Common myeloid progenitor, CD34-positive (primary cell): ENCODE measurements around the gene RAB3B.
A peak's percentile ranks its signal among the peaks of the same experiment; 100 is the strongest.

Experiments
- CTCF ChIA-PET: fragments of 350-600 bp; sonication (Branson Sonifier 250); formaldehyde crosslinking; loops from one replicate; lab custom pipeline; 2021; ENCODE audit warnings: antibody characterized with exemption; lab: Charles Lee
- POLR2A ChIA-PET: fragments of 350-600 bp; sonication (Branson Sonifier 250); formaldehyde crosslinking; loops from one replicate; lab custom pipeline; 2021; ENCODE audit warnings: antibody characterized with exemption; lab: Charles Lee
- DNase-seq, 3 donors: peaks; one replicate each; pipeline versions ENCODE4 v3.0.0 to v3.0.0-alpha.2; 2013
- H3K27ac ChIP-seq, 2 experiments: 1 replicate in 1 of 2; 2 replicates in 1 of 2; pipeline ENCODE4 v1.7.0; 2013; ENCODE audit warnings: inconsistent platforms in 2 of 2, low read length in 2 of 2, mild to moderate bottlenecking in 2 of 2, low read depth in 1 of 2, moderate library complexity in 1 of 2; ENCODE audit not compliant: severe bottlenecking in 2 of 2, insufficient read depth in 1 of 2, poor library complexity in 1 of 2
- H3K27me3 ChIP-seq, 5 experiments: replicated peaks in 2 of 5; 1 replicate in 3 of 5; 2 replicates in 2 of 5; pipeline versions ENCODE4 v1.6.1 to v1.7.0; 2013; ENCODE audit warnings: low read length in 4 of 5, mild to moderate bottlenecking in 2 of 5, moderate library complexity in 2 of 5, inconsistent platforms in 1 of 5; ENCODE audit not compliant: insufficient read depth in 5 of 5, control insufficient read depth in 4 of 5
- H3K36me3 ChIP-seq, 4 experiments: 1 replicate in 2 of 4; 2 replicates in 2 of 4; pipeline versions ENCODE4 v1.6.1 to v1.7.0; 2013; ENCODE audit warnings: low read length in 3 of 4, control low read depth in 1 of 4, mild to moderate bottlenecking in 1 of 4; ENCODE audit not compliant: control insufficient read depth in 4 of 4, insufficient read depth in 4 of 4
- H3K4me1 ChIP-seq, 4 experiments: 1 replicate in 3 of 4; 2 replicates in 1 of 4; pipeline versions ENCODE4 v1.6.1 to v1.7.1; 2013; ENCODE audit warnings: low read length in 3 of 4, mild to moderate bottlenecking in 3 of 4, control low read depth in 1 of 4, inconsistent platforms in 1 of 4, moderate library complexity in 1 of 4; ENCODE audit not compliant: control insufficient read depth in 4 of 4, insufficient read depth in 4 of 4; ENCODE audit errors: control extremely low read depth in 1 of 4
- H3K4me3 ChIP-seq, 7 experiments: 1 replicate in 4 of 7; 2 replicates in 3 of 7; pipeline versions ENCODE4 v1.5.1 to v1.7.0; 2013; ENCODE audit warnings: mild to moderate bottlenecking in 7 of 7, low read length in 6 of 7, moderate library complexity in 6 of 7, inconsistent platforms in 2 of 7, low read depth in 2 of 7, control low read depth in 1 of 7; ENCODE audit not compliant: insufficient read depth in 4 of 7, control insufficient read depth in 1 of 7; ENCODE audit errors: extremely low read depth in 1 of 7
- H3K9me3 ChIP-seq, 5 experiments: 1 replicate in 4 of 5; 2 replicates in 1 of 5; pipeline versions ENCODE4 v1.6.1 to v1.7.1; 2013; ENCODE audit warnings: low read length in 4 of 5, mild to moderate bottlenecking in 2 of 5, inconsistent platforms in 1 of 5, low read depth in 1 of 5, moderate library complexity in 1 of 5; ENCODE audit not compliant: control insufficient read depth in 4 of 5, insufficient read depth in 2 of 5; ENCODE audit errors: control extremely low read depth in 1 of 5
- WGBS: methylation state at CpG from one replicate; pipeline ENCODE4 v1.1.5; 2013; ENCODE audit not compliant: insufficient coverage; 5-methylcytosine and 5-hydroxymethylcytosine counted together

RAB3B gene

DNA sequence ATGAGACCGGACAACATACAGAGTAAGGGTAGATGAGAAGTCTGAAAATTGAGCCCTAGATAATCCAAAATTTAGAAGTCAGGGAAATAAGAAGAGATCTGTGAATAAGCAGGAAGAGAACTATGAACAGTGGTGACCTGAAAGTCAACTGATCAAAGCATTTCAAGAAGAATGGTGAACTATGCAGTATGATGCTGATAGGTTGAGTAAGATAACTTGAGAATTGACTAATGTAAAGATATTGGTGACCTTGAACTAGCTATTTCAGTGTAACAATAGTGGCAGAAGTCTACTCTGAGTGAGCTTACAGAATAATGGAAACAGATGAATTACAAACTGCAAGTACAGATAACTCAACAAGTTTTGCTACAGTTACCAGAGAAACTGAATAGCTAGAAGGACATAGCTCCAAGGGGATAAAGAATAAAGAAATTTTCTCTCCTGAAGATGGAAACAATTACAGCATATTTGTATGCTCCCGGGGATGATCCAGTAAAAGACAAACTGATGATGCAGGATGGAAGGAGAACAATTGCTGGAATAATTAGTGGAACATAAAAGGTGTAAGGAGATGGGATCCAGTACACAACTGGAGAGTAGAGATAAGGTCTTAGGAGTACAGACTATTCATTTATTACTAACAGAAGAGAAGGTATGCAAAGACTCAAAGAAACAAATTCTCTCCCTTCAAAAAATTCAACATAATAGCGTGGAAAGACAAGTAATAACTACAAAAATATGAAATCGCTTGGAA, 122.8 kb downstream of the RAB3B start:
- DNase-seq: no peak
- Histone ChIP-seq H3K9me3 (no peaks in the 10 kb centered on the region), H3K36me3 (peaks cover 3 to 8% (median 4%) of the 10 kb centered on the region in 4 experiments), H3K27me3 (no peaks in the 10 kb centered on the region), H3K4me3 (no peak overlapping the region), H3K27ac (no peak overlapping the region), H3K4me1 (peaks cover 0 to 14% (median 6%) of the 10 kb centered on the region in 4 experiments)
- 100% methylated on average over 4 of the region's 4 CpGs for WGBS
- CTCF ChIA-PET: no interaction called here
- POLR2A ChIA-PET: no interaction called here

DNA sequence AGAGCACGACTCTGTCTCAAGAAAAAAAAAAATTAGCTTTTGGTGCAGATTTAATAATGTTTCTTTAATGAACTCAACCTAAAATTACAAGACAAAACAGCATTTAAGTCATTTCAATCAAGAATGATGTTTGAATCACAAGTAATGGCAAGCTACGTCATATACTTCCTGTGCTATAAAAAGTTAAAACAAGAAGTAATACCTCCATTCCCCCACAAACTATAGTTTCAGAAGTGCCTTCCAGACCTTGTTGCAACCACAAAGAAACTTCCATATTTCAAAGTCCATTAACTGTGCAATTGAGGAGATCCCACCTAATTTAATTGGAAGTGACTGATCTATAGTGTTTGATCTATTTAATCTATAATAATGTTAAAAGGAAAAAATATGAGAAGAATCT, 127.1 kb downstream of the RAB3B start:
- no peaks in the 10 kb centered on the region for H3K9me3 ChIP-seq
- peaks cover 0 to 14% (median 6%) of the 10 kb centered on the region in 4 experiments for H3K4me1 ChIP-seq
- peak; percentile 36 to 82 (median 72) for DNase-seq
- CTCF ChIA-PET: interaction anchor here (1.2 to 2.5 kb wide), 3 partner anchors 11 to 15 kb away, joined by 3 to 7 read pairs (median 3); partner anchors contain the start of gene NRDC
- H3K4me3 ChIP-seq: no peak overlapping the region
- no peaks in the 10 kb centered on the region for H3K27me3 ChIP-seq
- H3K36me3 ChIP-seq: peaks cover 0 to 6% (median 3%) of the 10 kb centered on the region in 4 experiments
- H3K27ac ChIP-seq: no peak overlapping the region
- WGBS: no CpG with 5 or more reads among the region's 2 CpGs
- POLR2A ChIA-PET: interaction anchor here (0.6 to 1.3 kb wide), 3 partner anchors 13 to 22 kb away, joined by 3 to 6 read pairs (median 4); no protein-coding TSS in a partner anchor

- H3K9me3 ChIP-seq: no peaks in the 10 kb centered on the region
- ChIA-PET CTCF (interaction anchor here (1.4 to 2.5 kb wide), 2 partner anchors 9 to 15 kb away, joined by 5 to 7 read pairs; no protein-coding TSS in a partner anchor), POLR2A (no interaction called here)
- peaks cover 0 to 6% (median 3%) of the 10 kb centered on the region in 4 experiments for H3K36me3 ChIP-seq
- no peak for DNase-seq
- H3K4me1 ChIP-seq: peaks cover 0 to 14% (median 6%) of the 10 kb centered on the region in 4 experiments
- WGBS: 100% methylated on average over 5 of the region's 5 CpGs
- H3K4me3 ChIP-seq: no peak overlapping the region
- no peaks in the 10 kb centered on the region for H3K27me3 ChIP-seq
- H3K27ac ChIP-seq: no peak overlapping the region
Measured at GRCh38 chr1:51861669-51862068, 128.8 kb downstream of the RAB3B start.

GRCh38 chr1:51859735-51860134, 130.8 kb downstream of the RAB3B start:
- peaks cover 0 to 16% (median 6%) of the 10 kb centered on the region in 4 experiments for H3K4me1 ChIP-seq
- no peaks in the 10 kb centered on the region for H3K27me3 ChIP-seq
- H3K9me3 ChIP-seq: no peaks in the 10 kb centered on the region
- H3K36me3 ChIP-seq: peaks cover 2 to 11% (median 8%) of the 10 kb centered on the region in 4 experiments
- H3K27ac ChIP-seq: no peak overlapping the region
- ChIA-PET POLR2A (no interaction called here), CTCF (interaction anchor here (0.6 to 1.8 kb wide), 3 partner anchors 10 to 711 kb away, joined by 3 to 5 read pairs (median 4); no protein-coding TSS in a partner anchor)
- no peak for DNase-seq
- no CpG with 5 or more reads among the region's 2 CpGs for WGBS
- H3K4me3 ChIP-seq: no peak overlapping the region

- CTCF ChIA-PET: interaction anchor here (1.3 to 1.8 kb wide), 3 partner anchors 10 to 21 kb away, joined by 3 to 5 read pairs (median 4); no protein-coding TSS in a partner anchor
- POLR2A ChIA-PET: no interaction called here
Measured at GRCh38 chr1:51859333-51859732, 131.2 kb downstream of the RAB3B start.

DNA sequence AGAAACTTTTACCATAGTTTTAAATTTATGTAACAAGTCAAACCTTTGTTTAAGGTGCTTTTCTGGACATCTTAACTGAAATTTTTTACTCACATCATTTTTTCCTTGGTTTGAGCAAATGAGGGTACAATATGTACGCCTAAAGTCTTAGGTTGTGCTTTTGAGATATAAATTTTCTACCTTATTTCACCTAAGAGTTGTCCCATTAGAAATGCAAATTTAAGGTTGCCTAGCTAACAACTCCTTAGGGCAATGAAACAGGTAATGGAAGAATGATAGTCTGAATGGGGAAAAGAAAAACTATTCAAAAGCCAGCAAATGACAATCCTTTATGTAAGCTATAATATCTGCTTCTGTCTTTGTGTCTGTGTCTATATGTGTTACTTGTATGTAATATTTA, 131.6 kb downstream of the RAB3B start:
- Histone ChIP-seq H3K27me3 (no peaks in the 10 kb centered on the region), H3K4me1 (peaks cover 0 to 12% (median 5%) of the 10 kb centered on the region in 4 experiments), H3K4me3 (no peak overlapping the region), H3K9me3 (no peaks in the 10 kb centered on the region), H3K36me3 (peaks cover 2 to 18% (median 10%) of the 10 kb centered on the region in 4 experiments), H3K27ac (peak overlapping the region in 1 of 2 experiments; percentile 2)
- DNase-seq: no peak
- WGBS: no CpG with 5 or more reads among the region's 1 CpG
- POLR2A ChIA-PET: no interaction called here
- CTCF ChIA-PET: interaction anchor here (1.3 to 1.8 kb wide), 4 partner anchors 11 to 21 kb away, joined by 3 to 6 read pairs (median 4); no protein-coding TSS in a partner anchor

More at GRCh38 chr1:51859333-51859732, 131.2 kb downstream of the RAB3B start:
- H3K27ac ChIP-seq: no peak overlapping the region
- no peak overlapping the region for H3K4me3 ChIP-seq
- no peaks in the 10 kb centered on the region for H3K27me3 ChIP-seq
- WGBS: no CpG with 5 or more reads among the region's 2 CpGs
- no peaks in the 10 kb centered on the region for H3K9me3 ChIP-seq
- peaks cover 0 to 16% (median 6%) of the 10 kb centered on the region in 4 experiments for H3K4me1 ChIP-seq
- peaks cover 2 to 15% (median 9%) of the 10 kb centered on the region in 4 experiments for H3K36me3 ChIP-seq
- no peak for DNase-seq
